GM12878 (cell line): ENCODE measurements around the gene PDZD7. TPM values are rescaled to one million over a fixed set of nuclear protein-coding genes. Genes with fewer than 3 reads are reported as not detected.
"Not testable (repeated sequence)": the region's sequence is repeated elsewhere in the genome, so short reads cannot be mapped to it uniquely, and the experiment has no call there.

ENCODE experiments used
- ATAC-seq: fragments of 200-7000 bp; cut with Tn5 transposase; 3 replicates; pipeline ENCODE4 v1.9.1; 2020; ENCODE audit warnings: mild to moderate bottlenecking, moderate library complexity
- BruUV-seq: library from RNA; stranded (reverse); fragments of 400-500 nt; replicated peaks from 2 replicates; lab custom pipeline; 2021; lab: Mats Ljungman, UMichigan
- CTCF ChIA-PET: fragments of 300-600 bp; sonication (Branson Sonifier 250); formaldehyde crosslinking; extraction: SDS; loops from one replicate; lab custom pipeline; 2021; ENCODE audit warnings: inconsistent platforms; lab: Yijun Ruan, JAX
- POLR2A ChIA-PET: fragments of 350-600 bp; formaldehyde crosslinking; extraction: SDS; loops from one replicate; lab custom pipeline; 2021; ENCODE audit warnings: inconsistent platforms; lab: Charles Lee
- RAD21 ChIA-PET: fragments of 300-600 bp; sonication (Branson Sonifier 250); formaldehyde crosslinking; loops from one replicate; lab custom pipeline; 2023; ENCODE audit warnings: antibody characterized with exemption; ENCODE audit not compliant: unreplicated experiment; lab: Charles Lee
- SMC1A ChIA-PET: fragments of 300-600 bp; sonication (Branson Sonifier 250); formaldehyde crosslinking; loops from one replicate; lab custom pipeline; 2023; ENCODE audit not compliant: unreplicated experiment, uncharacterized antibody; lab: Charles Lee
- DNase-seq: peaks from one replicate; pipeline ENCODE4 v3.0.0-alpha.2; 2011; ENCODE audit warnings: low read depth, low spot score
- FAIRE-seq: peaks from 3 replicates; lab custom pipeline; 2011; peaks lifted over from hg19 to GRCh38; lab: Jason Lieb, UNC
- H2AFZ ChIP-seq: 2 replicates; pipeline ENCODE4 v1.6.0; 2011; ENCODE audit warnings: low read depth, low read length, control low read depth; ENCODE audit not compliant: control insufficient read depth
- H3K27ac ChIP-seq: 2 replicates; pipeline ENCODE4 v1.5.1; 2011; ENCODE audit warnings: control low read depth; ENCODE audit not compliant: control insufficient read depth, insufficient read depth
- H3K27me3 ChIP-seq, 2 experiments: replicated peaks in 1 of 2; 2 replicates each; pipeline versions ENCODE4 v1.6.0 to v1.6.1; 2011; ENCODE audit warnings: low read length in 1 of 2; ENCODE audit not compliant: control insufficient read depth in 2 of 2, insufficient read depth in 2 of 2
- H3K36me3 ChIP-seq, 2 experiments: 2 replicates each; pipeline ENCODE4 v1.5.1; 2011; ENCODE audit warnings: low read length in 1 of 2; ENCODE audit not compliant: control insufficient read depth in 2 of 2, insufficient read depth in 2 of 2
- H3K4me1 ChIP-seq: 2 replicates; pipeline ENCODE4 v1.6.1; 2011; ENCODE audit warnings: mild to moderate bottlenecking, low read length, moderate library complexity, mixed read lengths; ENCODE audit not compliant: control insufficient read depth, insufficient read depth
- H3K4me2 ChIP-seq: 2 replicates; pipeline ENCODE4 v1.6.0; 2011; ENCODE audit warnings: control low read depth; ENCODE audit not compliant: control insufficient read depth, insufficient read depth
- H3K4me3 ChIP-seq: fragments of 200-600 bp; sonication (generic); 2 replicates; pipeline ENCODE4 v1.5.1; 2016
- H3K79me2 ChIP-seq: 2 replicates; pipeline ENCODE4 v1.6.0; 2011; ENCODE audit warnings: low read length; ENCODE audit not compliant: control insufficient read depth, insufficient read depth
- H3K9ac ChIP-seq: 2 replicates; pipeline ENCODE4 v1.8.0; 2011; ENCODE audit warnings: low read length, control low read depth, mixed read lengths; ENCODE audit not compliant: control insufficient read depth, insufficient read depth
- H3K9me3 ChIP-seq: replicated peaks from 3 replicates; pipeline ENCODE4 v1.5.1; 2011; ENCODE audit warnings: mild to moderate bottlenecking, low read length; ENCODE audit not compliant: control insufficient read depth, insufficient read depth
- H4K20me1 ChIP-seq: 2 replicates; pipeline ENCODE4 v1.6.0; 2011; ENCODE audit not compliant: control insufficient read depth, insufficient read depth
- CBX5 ChIP-seq: sonication (generic); IDR thresholded peaks from 2 replicates; pipeline ENCODE4 v1.6.1; 2016; ENCODE audit warnings: low read depth, moderate library complexity, mild to moderate bottlenecking, inconsistent platforms
- STAT3 ChIP-seq: IDR thresholded peaks from 2 replicates; pipeline ENCODE4 v1.6.1; 2011; ENCODE audit warnings: low read depth, low read length, improper control_type of control experiment
- TARDBP ChIP-seq: IDR thresholded peaks from 2 replicates; pipeline ENCODE4 v1.6.1; 2016; ENCODE audit warnings: borderline replicate concordance
- USF1 ChIP-seq: IDR thresholded peaks from 2 replicates; pipeline ENCODE4 v1.6.1; 2011; ENCODE audit warnings: borderline replicate concordance, low read depth, mild to moderate bottlenecking, moderate library complexity, mixed read lengths, low read length; ENCODE audit not compliant: insufficient read depth; ENCODE audit errors: extremely low read length
- ZNF207 ChIP-seq: fragments of 450-650 bp; IDR thresholded peaks from 2 replicates; pipeline ENCODE4 v1.6.1; 2014; ENCODE audit warnings: antibody characterized with exemption, mild to moderate bottlenecking, borderline replicate concordance
- ZNF274 ChIP-seq: IDR thresholded peaks from one replicate; pipeline ENCODE4 v1.8.0; 2011; ENCODE audit not compliant: insufficient read length, insufficient read depth
- WGBS: methylation state at CpG from one replicate; pipeline ENCODE4 v1.1.6; 2016; ENCODE audit warnings: low lambda C conversion rate; ENCODE audit not compliant: insufficient replicate concordance, insufficient coverage; ENCODE audit errors: missing lambda C conversion rate; 5-methylcytosine and 5-hydroxymethylcytosine counted together
- in situ Hi-C: fragments of 300-500 bp; cut with MboI; formaldehyde crosslinking; loops from 9 replicates; pipeline ENCODE4 v1.14.3; 2018; ENCODE audit warnings: mixed read lengths
- intact Hi-C: fragments of 100-400 bp; cut with micrococcal nuclease; formaldehyde crosslinking; loops from one replicate; pipeline ENCODE4 v1.14.2; 2022; ENCODE audit not compliant: unreplicated experiment
- polyA plus RNA-seq, 11 experiments: library from polyadenylated mRNA; depleted of rRNA in 4 of 11; unstranded in 6 of 11; stranded (reverse) in 5 of 11; fragments of >200 nt; fragmentation: Nextera tagmentation in 4 of 11; fragmentation: Illumina TruSeq in 1 of 11; extraction: Ambion mirVana in 4 of 11; extraction: Trizol in 1 of 11; gene quantifications; 1 replicate in 1 of 11; 2 replicates in 10 of 11; pipeline versions ENCODE4 v1.2.1 to v1.2.3, GENCODE V29; 2011 to 2016; ENCODE audit warnings: inconsistent platforms in 2 of 11, missing spikeins in 2 of 11, low read depth in 1 of 11
- total RNA-seq, 4 experiments: library from RNA; depleted of rRNA in 3 of 4; stranded (reverse); fragments of >200 nt in 3 of 4; fragmentation: Illumina TruSeq in 1 of 4; extraction: Trizol in 1 of 4; gene quantifications; 2 replicates each; pipeline versions ENCODE4 v1.2.1 to v1.2.3, GENCODE V29; 2013 to 2021

The PDZD7 gene
- total and polyA plus RNA-seq, 10 of the 15 experiments (the other 5 are each of a cell fraction or from before 2014, with no cell fraction given): 0.01 to 0.20 (median 0.03) TPM; not detected in 7

GRCh38 chr10:100976906-100977305 lies 54.0 kb downstream of the PDZD7 start:
- no TSS peak for BruUV-seq
- in situ Hi-C loops: no loop called here

GRCh38 chr10:100975397-100975796 lies 55.5 kb downstream of the PDZD7 start:
- BruUV-seq, H3K9ac ChIP-seq, H4K20me1 ChIP-seq, H3K9me3 ChIP-seq, H3K4me2 ChIP-seq, H3K79me2 ChIP-seq, intact Hi-C loops, H3K27ac ChIP-seq, H3K36me3 ChIP-seq, H2AFZ ChIP-seq, H3K27me3 ChIP-seq, SMC1A ChIA-PET, RAD21 ChIA-PET, DNase-seq, ATAC-seq, H3K4me3 ChIP-seq, POLR2A ChIA-PET, in situ Hi-C loops, FAIRE-seq, H3K4me1 ChIP-seq: not testable (repeated sequence)
- CTCF ChIA-PET: interaction anchor here (1.0 to 1.5 kb wide), 3 partner anchors 10 to 39 kb away, joined by 4 to 5 read pairs (median 5); no protein-coding TSS in a partner anchor
- WGBS: 54% methylated on average over 8 of the region's 8 CpGs

More at GRCh38 chr10:100976906-100977305, 54.0 kb downstream of the PDZD7 start:
- no peaks in the 10 kb centered on the region for H3K79me2 ChIP-seq
- no peak for DNase-seq
- 47% methylated on average over 3 of the region's 3 CpGs for WGBS
- ChIA-PET RAD21 (no interaction called here), SMC1A (no interaction called here), POLR2A (no interaction called here), CTCF (no interaction called here)
- H3K9me3 ChIP-seq: no peaks in the 10 kb centered on the region
- TF ChIP-seq USF1 (no peak), ZNF207 (no peak), CBX5 (no peak), ZNF274 (no peak), STAT3 (no peak), TARDBP (no peak)
- no peak for ATAC-seq
- no peak overlapping the region for H3K27ac ChIP-seq
- no peaks in the 10 kb centered on the region for H4K20me1 ChIP-seq
- H3K4me1 ChIP-seq: no peaks in the 10 kb centered on the region
- H3K27me3 ChIP-seq: no peaks in the 10 kb centered on the region
- H2AFZ ChIP-seq: no peak overlapping the region
- H3K4me2 ChIP-seq: no peak overlapping the region
- no peak overlapping the region for H3K4me3 ChIP-seq
- FAIRE-seq: no peak
- no peak overlapping the region for H3K9ac ChIP-seq
- intact Hi-C loops: no loop called here
- H3K36me3 ChIP-seq: peaks cover 0 to 3% of the 10 kb centered on the region in 2 experiments; a peak in 2 of 4 replicates
